Stomach (tissue), 4 donors: ENCODE data around the gene ANKRD10.

ENCODE experiments used
- EP300 ChIP-seq: sonication (generic); formaldehyde crosslinking; IDR thresholded peaks from one replicate; pipeline ENCODE4 v1.6.1; 2017; ENCODE audit warnings: antibody characterized with exemption
- POLR2A ChIP-seq, 4 donors: fragments of 450-650 bp; IDR thresholded peaks; one replicate each; pipeline ENCODE4 v1.6.1; 2016; ENCODE audit warnings: antibody characterized with exemption in 4 of 4, control low read depth in 2 of 4, mild to moderate bottlenecking in 1 of 4, moderate library complexity in 1 of 4
- POLR2AphosphoS5 ChIP-seq, 3 donors: sonication (generic); formaldehyde crosslinking; IDR thresholded peaks; one replicate each; pipeline ENCODE4 v1.6.1; 2016; ENCODE audit warnings: antibody characterized with exemption in 3 of 3
- TF ChIP-seq, protein P1 (sequence below), 7 experiments: fragments of 450-650 bp in 4 of 7; fragments of 200-600 bp in 3 of 7; sonication (generic) in 3 of 7; IDR thresholded peaks; one replicate each; pipeline ENCODE4 v1.5.1; 2016 to 2019; ENCODE audit warnings: antibody characterized with exemption in 7 of 7, control low read depth in 2 of 7, mild to moderate bottlenecking in 1 of 7

DNA sequence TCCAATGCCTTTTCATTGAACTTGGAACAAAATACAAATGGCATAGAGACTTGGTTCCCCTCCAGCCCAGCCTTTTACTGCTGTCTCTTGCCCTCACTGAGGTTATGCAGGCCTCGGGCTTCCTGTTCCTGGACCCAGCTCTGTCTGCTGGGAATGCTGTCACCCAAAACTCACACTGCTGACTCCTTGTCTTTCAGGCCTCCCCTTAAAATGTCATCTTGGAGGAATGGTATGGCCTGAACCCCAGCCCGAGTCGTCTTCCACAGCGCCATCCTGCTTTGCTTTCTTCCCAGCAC is 9.7 kb upstream of the ANKRD10 start:
- TF ChIP-seq POLR2A (IDR thresholded peaks at IDR 0.05) (no peak), EP300 (no peak), POLR2AphosphoS5 (IDR thresholded peaks at IDR 0.05) (no peak)
- TF ChIP-seq, protein P1, sequence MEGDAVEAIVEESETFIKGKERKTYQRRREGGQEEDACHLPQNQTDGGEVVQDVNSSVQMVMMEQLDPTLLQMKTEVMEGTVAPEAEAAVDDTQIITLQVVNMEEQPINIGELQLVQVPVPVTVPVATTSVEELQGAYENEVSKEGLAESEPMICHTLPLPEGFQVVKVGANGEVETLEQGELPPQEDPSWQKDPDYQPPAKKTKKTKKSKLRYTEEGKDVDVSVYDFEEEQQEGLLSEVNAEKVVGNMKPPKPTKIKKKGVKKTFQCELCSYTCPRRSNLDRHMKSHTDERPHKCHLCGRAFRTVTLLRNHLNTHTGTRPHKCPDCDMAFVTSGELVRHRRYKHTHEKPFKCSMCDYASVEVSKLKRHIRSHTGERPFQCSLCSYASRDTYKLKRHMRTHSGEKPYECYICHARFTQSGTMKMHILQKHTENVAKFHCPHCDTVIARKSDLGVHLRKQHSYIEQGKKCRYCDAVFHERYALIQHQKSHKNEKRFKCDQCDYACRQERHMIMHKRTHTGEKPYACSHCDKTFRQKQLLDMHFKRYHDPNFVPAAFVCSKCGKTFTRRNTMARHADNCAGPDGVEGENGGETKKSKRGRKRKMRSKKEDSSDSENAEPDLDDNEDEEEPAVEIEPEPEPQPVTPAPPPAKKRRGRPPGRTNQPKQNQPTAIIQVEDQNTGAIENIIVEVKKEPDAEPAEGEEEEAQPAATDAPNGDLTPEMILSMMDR (IDR thresholded peaks at IDR 0.05) = no peak
